H54 (cell line): ENCODE data around the gene TOR4A.
A peak's percentile ranks its signal among the peaks of the same experiment; 100 is the strongest.

Source experiments
- DNase-seq: peaks from one replicate; pipeline ENCODE4 v3.0.0; 2011; ENCODE audit warnings: low spot score, mixed read lengths; ENCODE audit not compliant: insufficient read length
- FAIRE-seq: peaks from 3 replicates; lab custom pipeline; 2011; peaks lifted over from hg19 to GRCh38; lab: Jason Lieb, UNC
- POLR2A ChIP-seq: IDR thresholded peaks from 2 replicates; pipeline ENCODE4 v1.6.1; 2011; ENCODE audit warnings: low read depth, mild to moderate bottlenecking, low read length

Gene TOR4A

GRCh38 chr9:137276473-137277328, 825 bp upstream of the TOR4A start:
- DNase-seq (no peak), FAIRE-seq (no peak)
- no peak for TF ChIP-seq POLR2A

GRCh38 chr9:137278061-137278701, 655 bp downstream of the TOR4A start:
- DNase-seq, result no peak
- TF ChIP-seq POLR2A, result no peak
- FAIRE-seq, result no peak

GRCh38 chr9:137278721-137279711, 1.5 kb downstream of the TOR4A start:
- no peak for TF ChIP-seq POLR2A
- DNase-seq, result no peak
- no peak for FAIRE-seq

GRCh38 chr9:137279741-137280473, 2.4 kb downstream of the TOR4A start:
- no peak for DNase-seq
- FAIRE-seq, result no peak
- no peak for TF ChIP-seq POLR2A

- no peak for FAIRE-seq
- no peak for TF ChIP-seq POLR2A
- no peak for DNase-seq
Measured at GRCh38 chr9:137280474-137281344, 3.2 kb downstream of the TOR4A start.

- DNase-seq (no peak), FAIRE-seq (no peak)
- no peak for TF ChIP-seq POLR2A
Measured at GRCh38 chr9:137281345-137282116, 4.0 kb downstream of the TOR4A start.

- peak; percentile 100 for DNase-seq
- FAIRE-seq, result peak; percentile 36
- no peak for TF ChIP-seq POLR2A
Measured at GRCh38 chr9:137286975-137287383, 9.5 kb downstream of the TOR4A start.

- FAIRE-seq (no peak), DNase-seq (no peak)
- no peak for TF ChIP-seq POLR2A
Measured at GRCh38 chr9:137293094-137293481, 15.6 kb downstream of the TOR4A start.

GRCh38 chr9:137293482-137294090, 16.1 kb downstream of the TOR4A start:
- FAIRE-seq (no peak), DNase-seq (no peak)
- no peak for TF ChIP-seq POLR2A

GRCh38 chr9:137294091-137294680, 16.7 kb downstream of the TOR4A start:
- DNase-seq, result peak; percentile 95
- no peak for TF ChIP-seq POLR2A
- FAIRE-seq, result no peak

GRCh38 chr9:137294681-137295237, 17.2 kb downstream of the TOR4A start:
- DNase-seq, result no peak
- no peak for TF ChIP-seq POLR2A
- no peak for FAIRE-seq
